ENCODE measurements around the gene SIK2. TPM values are rescaled to one million over a fixed set of nuclear protein-coding genes. Genes with fewer than 3 reads are reported as not detected.

SIK2 gene
- total and polyA plus RNA-seq, 2 donors (not counting 1 experiment from before 2014, with no cell fraction given) = 4.9 to 21.8 TPM

GRCh38 chr11:111765984-111766833, 164.0 kb downstream of the SIK2 start, which contains the start of gene PPP2R1B:
Gene PPP2R1B (minus strand): TSS chr11:111766389. CDS start chr11:111766361, 28 bp downstream.
- H3K79me2 ChIP-seq (ENCODE audit: control insufficient read depth, insufficient read depth, low read length) = peaks cover 30% of the 10 kb centered on the region
- H3K4me3 Mint-ChIP-seq = peak within 1 kb of the TSS; percentile 100
- under 1% methylated on average over 56 of the region's 61 CpGs for WGBS (ENCODE audit: insufficient coverage)
- DNase-seq = peak; percentile 88
- peak within 1 kb of the TSS; percentile 89 for H3K9ac ChIP-seq (ENCODE audit: low read length)
- H3K4me1 Mint-ChIP-seq = peaks cover 37% of the 10 kb centered on the region
- ATAC-seq (ENCODE audit: low read depth) = peak; percentile 97
- peaks cover 3 to 12% of the 10 kb centered on the region in 2 experiments for H3K36me3 ChIP-seq (replicated peaks in 1 of 2; ENCODE audit: control extremely low read depth in 1 of 2, control insufficient read depth in 1 of 2, extremely low read depth in 1 of 2, insufficient read depth in 2 of 2, low read length in 1 of 2)
- peak within 1 kb of the TSS; percentile 94 for H2AFZ ChIP-seq (ENCODE audit: insufficient read depth, low read depth, low read length, poor library complexity, severe bottlenecking)
- ChIA-PET CTCF (interaction anchor here (0.6 to 6.6 kb wide), 8 partner anchors 11 to 327 kb away, joined by 3 to 114 read pairs (median 4); no protein-coding TSS in a partner anchor), POLR2A (interaction anchor here (1.0 to 1.6 kb wide), 2 partner anchors 11 to 164 kb away, joined by 5 to 6 read pairs; partner anchors contain the start of gene SIK2)
- H3K27me3 ChIP-seq (replicated peaks in 1 of 4; ENCODE audit: control extremely low read depth in 1 of 4, control insufficient read depth in 3 of 4, insufficient read depth in 4 of 4, low read length in 3 of 4) = no peaks in the 10 kb centered on the region
- intact Hi-C loops (cut with micrococcal nuclease) = loop anchor here (1.0 to 5.0 kb wide), 8 partner anchors 10 to 1054 kb away; partner anchors contain the start of genes ALG9, ARHGAP20, CFAP68 and FDXACB1
- H3K4me3 ChIP-seq (ENCODE audit: control extremely low read depth in 1 of 5, extremely low read depth in 1 of 5, insufficient read depth in 1 of 5, low read depth in 2 of 5, low read length in 4 of 5) = peak within 1 kb of the TSS; percentile 74 to 97 (median 90)
- peak within 1 kb of the TSS; percentile 84 for H3K4me2 ChIP-seq (replicated peaks; ENCODE audit: low read depth, low read length, poor library complexity, severe bottlenecking)
- H3K27ac Mint-ChIP-seq = peak within 1 kb of the TSS; percentile 97
- TF ChIP-seq CTCF (IDR thresholded peaks at IDR 0.05) (no peak), EZH2 (IDR thresholded peaks at IDR 0.05; ENCODE audit: borderline replicate concordance, insufficient read depth, low read depth, low read length, poor library complexity, severe bottlenecking) (no peak)
- peak within 1 kb of the TSS; percentile 53 to 77 for H3K27ac ChIP-seq (ENCODE audit: low read length in 2 of 2)
- no peaks in the 10 kb centered on the region for H3K9me3 Mint-ChIP-seq (ENCODE audit: insufficient read depth)
- H3K27me3 Mint-ChIP-seq = no peaks in the 10 kb centered on the region
- no peaks in the 10 kb centered on the region for H3K9me3 ChIP-seq (ENCODE audit: control extremely low read depth in 1 of 3, control insufficient read depth in 2 of 3, insufficient read depth in 1 of 3, low read length in 2 of 3)
- peaks cover 9 to 16% of the 10 kb centered on the region in 2 donors for H3K4me1 ChIP-seq (ENCODE audit: control insufficient read depth in 2 of 2, insufficient read depth in 2 of 2, low read length in 2 of 2)
- no peaks in the 10 kb centered on the region for H4K20me1 ChIP-seq (ENCODE audit: control insufficient read depth, insufficient read depth, low read length, poor library complexity, severe bottlenecking)
